Measurements from ENCODE around the gene CDK5RAP1. TPM values are rescaled to one million over a fixed set of nuclear protein-coding genes. Genes with fewer than 3 reads are reported as not detected.

CDK5RAP1 gene
- total and polyA plus RNA-seq, 2 of the 8 experiments (the other 6 are each of a cell fraction or from before 2014, with no cell fraction given) = 37.8 to 46.6 TPM

DNA sequence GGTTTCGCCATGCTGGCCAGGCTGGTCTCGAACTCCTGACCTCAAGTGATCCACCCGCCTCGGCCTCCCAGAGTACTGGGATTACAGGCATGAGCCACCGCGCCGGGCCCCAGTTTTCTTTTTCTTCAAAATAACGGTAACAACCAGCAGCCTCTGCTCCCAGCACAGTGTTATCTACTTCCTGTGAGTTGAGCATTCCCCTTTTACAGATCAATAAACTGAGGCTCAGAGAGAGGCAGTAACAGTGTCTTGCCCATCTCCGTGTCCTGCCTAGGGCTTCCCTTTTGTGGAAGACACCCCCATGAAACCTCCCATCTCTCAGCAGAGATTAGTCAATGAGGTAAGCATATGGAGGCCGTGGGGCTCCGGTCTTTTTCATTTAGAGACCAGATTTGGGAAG lies 88.7 kb downstream of the CDK5RAP1 start:
- H3K4me2 ChIP-seq (ENCODE audit: insufficient read depth in 1 of 2, low read depth in 2 of 2, low read length in 2 of 2) = no peak overlapping the region
- WGBS, 2 experiments (ENCODE audit: extremely low coverage in 1 of 2, insufficient coverage in 1 of 2, insufficient read length in 1 of 2, insufficient replicate concordance in 2 of 2, low coverage in 1 of 2, low lambda C conversion rate in 2 of 2, missing lambda C conversion rate in 1 of 2) = 87% methylated on average over 10 of the region's 11 CpGs; no CpG with 5 or more reads in 1 of the 2 experiments
- H3K79me2 ChIP-seq (ENCODE audit: control insufficient read depth in 1 of 2, insufficient read depth in 2 of 2, low read length in 2 of 2) = no peaks in the 10 kb centered on the region
- FAIRE-seq (no peak), DNase-seq (ENCODE audit: low read depth in 1 of 2, low spot score in 2 of 2) (no peak)
- H3K9me3 ChIP-seq (ENCODE audit: insufficient read depth in 2 of 2, low read depth in 1 of 2, low read length in 1 of 2) = no peaks in the 10 kb centered on the region
- no peak overlapping the region for H2BK20ac ChIP-seq (ENCODE audit: low read length)
- CTCF ChIA-PET (ENCODE audit: partially characterized antibody) = no interaction called here
- H3K4me3 ChIP-seq (ENCODE audit: extremely low read depth in 1 of 4, insufficient read depth in 2 of 4, low read depth in 3 of 4, low read length in 4 of 4) = no peak overlapping the region
- TF ChIP-seq CBX5 (IDR thresholded peaks at IDR 0.05; ENCODE audit: low read depth, low read length) = no peak
- no peak for TF ChIP-seq POU5F1 (IDR thresholded peaks at IDR 0.05; ENCODE audit: low read depth, low read length)
- TF ChIP-seq TCF12 (IDR thresholded peaks at IDR 0.05; ENCODE audit: low read depth, low read length) = no peak
- no peak for TF ChIP-seq BCL11A (IDR thresholded peaks at IDR 0.05; ENCODE audit: low read depth in 2 of 2, low read length in 2 of 2)
- no peak for TF ChIP-seq SP4 (IDR thresholded peaks at IDR 0.05; ENCODE audit: low read length)
- no peak for TF ChIP-seq CHD1 (IDR thresholded peaks at IDR 0.05; ENCODE audit: low read depth, low read length)
- no peak for TF ChIP-seq KDM5A (IDR thresholded peaks at IDR 0.05; ENCODE audit: low read length)
- TF ChIP-seq SP1 (IDR thresholded peaks at IDR 0.05; ENCODE audit: low read depth, low read length) = no peak
- no peak for TF ChIP-seq ASH2L (IDR thresholded peaks at IDR 0.05; ENCODE audit: low read length)
- TF ChIP-seq CHD2 (IDR thresholded peaks at IDR 0.05; ENCODE audit: low read length) = no peak
- TF ChIP-seq RNF2 (IDR thresholded peaks at IDR 0.05; ENCODE audit: borderline replicate concordance, low read depth, low read length, missing control alignments, poor library complexity, severe bottlenecking) = no peak
- H4K5ac ChIP-seq (ENCODE audit: insufficient read length, low read depth, low read length) = no peak overlapping the region
- no peak overlapping the region for H3K23ac ChIP-seq (ENCODE audit: insufficient read length)
- no peak overlapping the region for H3K56ac ChIP-seq (replicated peaks; ENCODE audit: insufficient read length, low read depth, low read length)
- no peak overlapping the region for H3K14ac ChIP-seq (ENCODE audit: insufficient read length)
- H3K27me3 ChIP-seq (replicated peaks in 1 of 4; ENCODE audit: control insufficient read depth in 3 of 4, extremely low read depth in 1 of 4, insufficient read depth in 3 of 4, low read length in 3 of 4) = no peaks in the 10 kb centered on the region; a peak in 2 of 7 replicates
- H3K18ac ChIP-seq (ENCODE audit: extremely low read depth, low read length) = no peak overlapping the region
- H2BK5ac ChIP-seq (ENCODE audit: low read depth, low read length) = no peak overlapping the region
- H3K79me1 ChIP-seq (ENCODE audit: low read depth, low read length) = no peaks in the 10 kb centered on the region
- no peak overlapping the region for H2BK15ac ChIP-seq (ENCODE audit: low read length)
- no peak overlapping the region for H2AFZ ChIP-seq (ENCODE audit: low read length)
- H3K9ac ChIP-seq (replicated peaks in 1 of 4; ENCODE audit: extremely low read depth in 1 of 4, low read depth in 3 of 4, low read length in 3 of 4) = no peak overlapping the region
- H3K4me1 ChIP-seq (replicated peaks in 1 of 4; ENCODE audit: control insufficient read depth in 3 of 4, insufficient read depth in 4 of 4, low read length in 3 of 4) = no peaks in the 10 kb centered on the region
- peaks cover 5% of the 10 kb centered on the region; the same call in 1 of the 2 replicates for H3K23me2 ChIP-seq (ENCODE audit: low read depth, low read length)
- H4K91ac ChIP-seq (replicated peaks; ENCODE audit: insufficient read length, low read length) = no peak overlapping the region
- POLR2A ChIA-PET (ENCODE audit: partially characterized antibody) = no interaction called here
- no peak overlapping the region for H2AK5ac ChIP-seq (ENCODE audit: low read depth, low read length)
- H3K27ac ChIP-seq (ENCODE audit: low read depth, low read length) = no peak overlapping the region
- H2BK120ac ChIP-seq (replicated peaks; ENCODE audit: low read depth, low read length) = no peak overlapping the region
- peaks cover 0 to 3% of the 10 kb centered on the region in 2 experiments for H4K20me1 ChIP-seq (replicated peaks in 1 of 2; ENCODE audit: control insufficient read depth in 1 of 2, insufficient read depth in 2 of 2, low read length in 2 of 2)
- no peaks in the 10 kb centered on the region for H3K36me3 ChIP-seq (ENCODE audit: control insufficient read depth in 2 of 4, insufficient read depth in 4 of 4, low read length in 3 of 4)
- no peak overlapping the region for H4K8ac ChIP-seq (ENCODE audit: extremely low read depth, insufficient read depth, low read length)
- H3K4ac ChIP-seq (replicated peaks; ENCODE audit: insufficient read length, low read depth, low read length) = no peak overlapping the region
- no peak overlapping the region for H2BK12ac ChIP-seq (ENCODE audit: low read depth, low read length)

Measured in H1 (cell line).